GM19438 (cell line): ENCODE measurements around the gene TCF4.
A peak's percentile ranks its signal among the peaks of the same experiment; 100 is the strongest.

ENCODE experiments used
- ATAC-seq: cut with Tn5 transposase; IDR thresholded peaks from one replicate; pipeline ENCODE4 v1.9.1; 2021; ENCODE audit warnings: low read depth; ENCODE audit not compliant: unreplicated experiment

Gene TCF4

DNA sequence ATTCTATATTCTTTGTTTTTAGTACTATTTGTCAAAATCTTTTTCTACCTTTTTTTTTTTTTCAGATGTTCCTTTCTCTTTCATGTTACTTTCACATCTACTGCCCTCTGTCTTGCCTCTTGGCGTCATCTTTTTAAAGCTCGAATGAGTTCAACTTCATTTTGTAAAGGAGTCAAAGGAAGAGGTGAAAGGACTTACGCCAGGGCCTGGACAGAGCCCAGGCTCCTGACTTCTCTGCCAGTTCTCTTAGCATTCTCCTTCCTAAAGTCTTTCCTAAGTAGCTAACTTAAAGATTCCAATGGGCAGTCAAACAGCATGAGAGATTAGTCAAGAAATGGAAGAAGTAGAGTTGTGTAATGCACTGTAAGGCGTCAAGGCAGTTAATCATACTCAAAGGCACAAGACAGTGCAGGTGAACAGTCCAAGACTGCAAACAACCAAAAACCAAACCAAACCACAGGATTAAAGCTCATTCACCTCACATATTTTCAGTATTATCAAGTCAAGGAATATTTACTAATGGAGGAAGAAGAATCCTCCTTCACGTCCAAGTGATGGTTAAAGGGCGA lies 301.7 kb downstream of the TCF4 start:
- no peak for ATAC-seq

GRCh38 chr18:55284614-55285013 lies 303.4 kb downstream of the TCF4 start:
- no peak for ATAC-seq

- no peak for ATAC-seq
These were observed 304.7 kb downstream of the TCF4 start for GRCh38 chr18:55283309-55283708.

DNA sequence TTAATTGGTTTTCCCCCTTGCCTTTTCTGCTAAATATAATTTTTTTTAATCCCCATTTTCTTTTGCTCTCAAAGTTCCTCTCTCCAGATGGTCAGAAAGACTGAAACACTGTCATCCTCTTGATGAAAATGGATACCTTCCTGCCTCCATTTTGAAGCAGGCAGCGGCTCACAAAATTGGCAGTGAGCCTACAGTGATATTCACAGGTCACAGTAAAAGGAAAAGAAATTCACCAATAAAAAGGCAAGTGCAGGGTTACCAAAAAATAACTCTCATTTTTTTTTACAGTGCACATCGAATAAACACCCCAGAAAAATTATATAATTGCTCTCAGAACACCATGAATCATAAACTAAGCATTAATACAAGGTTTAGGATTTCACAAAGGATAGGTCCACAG lies 307.5 kb downstream of the TCF4 start:
- ATAC-seq = no peak

DNA sequence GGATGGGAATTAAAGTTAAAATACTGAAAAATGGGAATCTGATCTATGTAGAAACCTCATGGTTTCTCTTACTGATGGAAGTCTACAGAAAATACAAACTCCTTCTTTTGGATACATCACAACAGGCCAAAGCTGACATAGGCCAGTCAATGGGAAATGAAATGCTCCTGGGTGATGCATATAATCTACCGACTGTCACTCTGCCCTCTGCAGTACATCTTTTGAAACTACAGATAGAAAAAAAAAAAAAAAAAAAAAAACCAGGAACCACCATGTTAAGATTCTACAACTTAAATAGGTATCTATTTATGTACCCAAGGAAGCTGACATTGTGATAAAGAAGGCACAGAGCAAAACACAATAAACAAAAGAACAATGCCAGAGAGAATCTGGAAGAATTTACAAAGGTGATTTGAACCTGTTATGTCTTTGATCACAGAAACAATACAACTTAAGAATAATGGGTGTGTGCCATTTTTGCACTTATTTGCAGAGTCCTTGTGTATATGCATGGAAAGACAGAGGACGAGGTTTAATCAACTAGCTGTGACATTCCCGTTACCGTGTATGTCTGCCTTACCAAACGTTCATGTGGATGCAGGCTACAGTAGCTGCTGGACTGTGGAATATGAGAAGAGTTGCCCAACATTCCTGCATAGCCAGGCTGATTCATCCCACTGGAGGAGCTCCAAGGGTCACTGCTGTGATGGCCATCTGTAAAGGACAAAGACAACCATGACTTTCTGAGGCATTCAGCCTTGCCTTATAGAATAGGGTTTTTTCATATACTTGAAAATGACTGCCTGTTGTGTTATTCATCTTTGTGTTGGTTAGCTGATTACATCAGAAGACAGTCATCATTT lies 312.7 kb downstream of the TCF4 start:
- no peak for ATAC-seq

DNA sequence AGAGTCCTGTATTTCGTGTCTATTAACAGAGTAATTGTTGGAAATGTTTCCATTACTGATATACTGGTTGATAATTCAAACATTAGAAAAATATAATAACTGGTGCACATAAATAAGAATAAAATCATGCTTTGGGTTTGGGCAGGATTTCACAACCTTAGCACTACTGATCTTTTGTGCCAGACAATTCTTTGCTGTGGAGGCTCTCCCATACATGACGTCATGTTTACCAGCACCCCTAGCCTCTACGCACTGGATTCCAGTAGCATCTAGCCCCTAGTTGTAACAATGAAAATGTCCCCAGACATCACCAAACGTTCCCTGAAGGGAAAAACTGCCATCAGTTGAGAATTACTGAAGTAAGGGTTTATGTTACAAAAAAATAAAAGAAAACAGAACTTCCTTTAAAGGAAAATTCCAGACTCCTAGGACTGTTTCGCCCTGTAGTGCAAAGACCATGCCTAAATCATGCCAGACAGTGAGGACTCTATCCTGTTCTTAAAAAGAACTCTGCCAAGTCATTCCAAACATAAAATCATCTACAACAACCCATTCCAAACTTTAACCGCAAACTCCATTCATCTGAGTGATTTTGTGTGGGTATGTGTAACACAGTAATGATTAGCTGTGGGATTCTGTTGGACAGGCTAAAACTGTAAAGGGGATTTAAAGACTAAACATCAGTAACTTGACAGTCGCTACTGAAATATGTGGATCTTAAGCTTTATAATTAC lies 315.3 kb downstream of the TCF4 start:
- no peak for ATAC-seq

DNA sequence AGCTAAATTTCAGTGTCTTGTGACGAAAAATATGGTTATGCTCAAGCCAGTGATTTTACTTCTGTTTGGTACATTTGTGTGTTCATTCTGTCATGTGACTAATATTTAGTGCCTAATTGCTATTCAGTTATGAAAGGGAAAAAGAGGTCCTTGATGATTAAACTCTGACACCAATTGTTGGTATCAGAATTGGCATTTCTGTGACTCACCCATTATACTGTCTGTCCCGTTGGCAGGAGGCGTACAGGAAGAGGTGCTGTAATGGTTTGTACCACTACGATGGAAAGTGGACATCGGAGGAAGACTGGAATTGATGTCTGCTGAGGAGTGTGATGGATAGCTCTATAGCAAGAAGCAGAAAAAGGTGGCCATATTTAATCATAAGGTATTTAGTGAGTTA lies 318.4 kb downstream of the TCF4 start:
- no peak for ATAC-seq

DNA sequence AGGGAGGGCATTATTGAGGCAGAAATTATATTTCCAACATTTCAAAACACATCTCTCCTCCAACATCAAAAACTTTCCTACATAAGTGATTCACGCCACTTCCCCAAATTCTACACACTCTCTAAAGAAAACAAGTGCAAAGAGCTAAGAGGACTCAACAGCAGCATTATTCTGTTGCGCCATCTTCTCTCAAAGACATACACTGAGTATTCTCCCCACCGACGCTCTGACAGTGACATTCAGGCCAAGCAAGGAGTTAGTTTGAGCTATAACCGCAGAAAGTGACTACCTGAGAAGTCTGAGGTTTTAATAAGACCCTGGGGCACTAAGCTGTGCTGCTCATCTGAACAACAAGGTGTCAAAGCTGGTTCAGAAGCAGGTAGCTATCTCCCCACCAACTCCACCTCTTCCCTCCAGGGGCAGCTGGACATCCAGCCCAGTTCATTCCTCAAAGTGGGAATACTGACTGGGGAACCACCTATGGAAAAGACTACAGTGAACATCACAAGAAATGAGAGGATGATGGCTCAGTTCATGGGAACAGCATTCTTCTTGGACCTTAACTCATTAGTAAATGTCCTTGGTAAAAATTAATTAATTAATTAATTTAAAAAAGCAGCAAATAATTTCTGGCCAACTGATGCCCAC lies 319.2 kb downstream of the TCF4 start:
- ATAC-seq = peak; percentile 59

DNA sequence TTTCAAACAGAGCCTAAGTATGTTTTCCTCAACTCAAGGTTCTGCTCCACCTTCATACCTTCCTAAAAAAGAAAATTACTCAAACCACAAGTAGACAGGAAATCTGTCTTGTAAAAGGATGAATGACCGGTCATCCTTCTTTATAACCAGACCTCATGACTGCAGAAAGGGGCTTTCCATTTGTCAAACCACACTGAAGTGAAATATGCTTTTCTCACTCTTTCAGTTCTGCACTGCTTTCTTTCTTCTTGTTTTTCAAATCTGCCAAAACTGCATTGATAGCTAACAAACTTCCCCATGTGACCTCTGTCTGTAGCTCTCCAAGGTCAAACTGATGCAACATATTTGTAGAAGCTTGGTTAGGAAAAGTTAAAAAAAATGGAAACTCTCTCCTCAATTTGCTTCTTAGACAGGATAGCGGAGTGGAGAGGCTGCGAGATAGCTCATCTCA lies 319.8 kb downstream of the TCF4 start:
- ATAC-seq = peak; percentile 65

DNA sequence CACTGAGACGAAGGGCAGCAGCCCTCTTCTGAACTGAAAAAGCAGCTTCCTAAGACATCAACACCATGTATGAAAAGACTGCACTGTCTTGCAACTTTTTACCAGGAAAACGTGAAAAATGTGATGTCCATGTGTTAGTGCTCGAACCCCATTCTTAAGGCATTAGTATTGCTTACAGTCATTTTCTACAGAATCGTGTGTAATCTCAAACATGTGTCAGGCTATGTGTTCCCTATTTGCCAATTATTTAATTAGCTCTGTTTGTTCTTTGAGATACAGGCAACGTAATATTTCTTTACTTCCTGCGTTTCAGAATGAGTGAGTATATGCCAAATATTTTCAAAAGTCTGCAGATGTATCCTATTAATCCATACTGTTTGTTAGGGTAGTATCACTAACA lies 321.0 kb downstream of the TCF4 start:
- ATAC-seq = no peak

DNA sequence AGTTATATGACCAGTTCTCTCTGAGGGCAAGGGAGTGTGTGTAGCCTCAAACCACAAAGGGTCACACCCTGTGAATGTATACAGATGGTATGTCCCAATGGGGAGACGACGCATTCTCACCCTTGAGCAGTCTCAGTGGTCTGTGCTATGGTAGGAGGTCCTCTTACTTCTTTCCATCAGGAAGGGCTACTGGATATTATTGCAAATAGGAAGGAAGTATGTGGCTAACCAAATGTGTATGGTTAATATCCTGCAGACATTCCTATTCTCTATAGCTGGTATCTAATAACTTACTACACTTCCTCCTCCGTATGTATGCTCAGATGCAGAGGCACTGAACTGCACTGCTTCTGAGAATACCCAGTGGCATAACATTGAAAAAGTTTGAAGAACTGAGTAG lies 322.0 kb downstream of the TCF4 start:
- ATAC-seq = peak; percentile 46

- ATAC-seq = no peak
These were observed 322.8 kb downstream of the TCF4 start for GRCh38 chr18:55265130-55265675.

- ATAC-seq = no peak
These were observed 323.9 kb downstream of the TCF4 start for GRCh38 chr18:55264108-55264507.

- no peak for ATAC-seq
These were observed 325.9 kb downstream of the TCF4 start for GRCh38 chr18:55262021-55262560.

GRCh38 chr18:55261253-55261652 lies 326.7 kb downstream of the TCF4 start:
- no peak for ATAC-seq

DNA sequence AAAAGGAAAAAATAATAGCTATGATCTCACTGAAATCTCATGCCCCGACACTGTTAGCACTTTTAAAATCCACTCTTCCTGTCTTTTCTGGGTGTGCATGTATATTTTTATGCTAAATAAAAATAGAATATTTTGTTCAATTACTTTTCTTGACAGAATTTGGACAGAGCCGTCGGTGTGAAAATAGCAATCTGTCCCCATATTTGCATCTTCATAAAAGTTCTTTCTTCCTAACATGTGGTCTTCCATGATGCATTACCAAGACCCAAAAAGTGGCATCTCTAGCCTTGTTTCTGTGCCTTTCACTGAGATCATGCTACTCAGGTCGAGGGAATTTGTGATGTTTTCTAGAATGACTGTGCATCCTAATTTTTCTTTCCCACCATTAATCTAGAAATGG lies 329.9 kb downstream of the TCF4 start:
- no peak for ATAC-seq

DNA sequence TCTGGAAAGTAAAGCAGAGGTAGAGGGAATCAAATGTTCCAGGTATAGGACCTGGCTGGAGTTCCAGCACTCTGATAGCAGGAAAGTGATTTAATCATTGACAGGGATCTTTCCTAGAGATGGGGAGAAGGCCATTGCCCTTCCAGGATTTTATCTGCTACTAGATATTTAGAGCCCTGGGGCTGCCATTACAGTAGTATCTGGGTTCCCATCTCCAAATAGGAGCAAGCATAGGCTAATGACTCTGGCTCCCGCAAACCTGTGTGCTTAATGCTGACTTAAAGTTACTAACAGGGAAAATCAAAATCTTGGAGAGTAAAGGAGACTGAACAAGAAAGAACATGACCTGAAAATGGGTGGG lies 331.1 kb downstream of the TCF4 start:
- no peak for ATAC-seq

DNA sequence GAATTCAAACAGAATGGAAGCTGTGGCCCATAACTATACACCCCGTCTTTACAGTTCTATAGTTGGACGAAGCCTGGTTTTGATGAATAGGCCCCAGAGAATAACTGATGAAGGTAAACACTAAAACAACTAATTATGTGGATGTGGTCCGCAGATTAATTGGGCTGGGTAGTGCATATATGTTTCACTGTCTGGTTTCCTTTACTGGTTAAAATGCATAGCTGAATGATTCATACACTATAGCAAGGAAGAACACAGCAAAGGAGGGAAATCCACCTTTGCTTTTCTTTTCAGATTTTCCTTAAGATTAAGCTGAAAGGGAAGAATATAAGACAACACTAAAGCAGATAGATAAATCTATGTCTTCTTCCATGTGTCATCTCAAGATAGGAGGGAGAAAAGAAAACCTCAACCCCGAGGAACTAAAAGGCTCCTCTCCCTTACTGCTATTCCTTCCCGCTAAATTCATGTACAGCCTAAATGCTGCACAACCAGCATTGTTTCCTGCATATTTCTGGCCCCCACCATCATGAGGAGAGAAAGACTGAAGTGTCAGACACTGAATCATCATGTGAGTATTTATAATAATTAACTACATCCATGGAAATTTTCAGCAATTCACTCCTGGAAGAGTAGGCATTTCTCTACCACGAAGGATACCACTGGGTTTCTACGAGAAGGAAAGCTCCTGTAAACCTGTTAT lies 331.6 kb downstream of the TCF4 start:
- no peak for ATAC-seq

- ATAC-seq = no peak
These were observed 334.2 kb downstream of the TCF4 start for GRCh38 chr18:55253814-55254213.

GRCh38 chr18:55252901-55253300 lies 335.1 kb downstream of the TCF4 start:
- peak; percentile 58 for ATAC-seq
